Measurements from ENCODE around the gene PRG2. TPM values are rescaled to one million over a fixed set of nuclear protein-coding genes. Genes with fewer than 3 reads are reported as not detected.
A peak's percentile ranks its signal among the peaks of the same experiment; 100 is the strongest.

PRG2 gene
- total RNA-seq, 1 donor from 2014 or later, result not detected

GRCh38 chr11:57396744-57397143 is 6.3 kb upstream of the PRG2 start:
- no peak for DNase-seq (ENCODE audit: low read depth)

GRCh38 chr11:57395905-57396623 is 5.6 kb upstream of the PRG2 start:
- DNase-seq (ENCODE audit: low read depth), result no peak

GRCh38 chr11:57394203-57394965 is 3.9 kb upstream of the PRG2 start:
- no peak for DNase-seq (ENCODE audit: low read depth)

- no peak for DNase-seq (ENCODE audit: low read depth)
Observed at GRCh38 chr11:57392763-57393105, 2.3 kb upstream of the PRG2 start.

- no peak for DNase-seq (ENCODE audit: low read depth)
Observed at GRCh38 chr11:57392066-57392762, 1.8 kb upstream of the PRG2 start.

- DNase-seq (ENCODE audit: low read depth), result no peak
Observed at GRCh38 chr11:57391539-57391938, 1.1 kb upstream of the PRG2 start.

- no peak for DNase-seq (ENCODE audit: low read depth)
Observed at GRCh38 chr11:57391111-57391510, 661 bp upstream of the PRG2 start.

GRCh38 chr11:57387289-57388030 is 3.0 kb downstream of the PRG2 start:
- peak; percentile 14 for DNase-seq (ENCODE audit: low read depth)

- DNase-seq (ENCODE audit: low read depth), result no peak
Observed at GRCh38 chr11:57386178-57386940, 4.1 kb downstream of the PRG2 start.

GRCh38 chr11:57380975-57381374 is 9.5 kb downstream of the PRG2 start, which contains the start of gene PRG3:
Gene PRG3 (minus strand): TSS chr11:57381150. CDS start chr11:57380708, 442 bp downstream.
- DNase-seq (ENCODE audit: low read depth), result no peak

- peak; percentile 40 for DNase-seq (ENCODE audit: low read depth)
Observed at GRCh38 chr11:57379732-57380131, 10.7 kb downstream of the PRG2 start.

- DNase-seq (ENCODE audit: low read depth), result peak; percentile 49
Observed at GRCh38 chr11:57378186-57378585, 12.3 kb downstream of the PRG2 start.

GRCh38 chr11:57377107-57377506 is 13.3 kb downstream of the PRG2 start:
- DNase-seq (ENCODE audit: low read depth), result no peak

- no peak for DNase-seq (ENCODE audit: low read depth)
Observed at GRCh38 chr11:57376095-57377090, 14.1 kb downstream of the PRG2 start.

GRCh38 chr11:57375490-57375889 is 15.0 kb downstream of the PRG2 start:
- DNase-seq (ENCODE audit: low read depth), result no peak

GRCh38 chr11:57374966-57375365 is 15.5 kb downstream of the PRG2 start:
- DNase-seq (ENCODE audit: low read depth), result no peak

- no peak for DNase-seq (ENCODE audit: low read depth)
Observed at GRCh38 chr11:57373146-57373545, 17.3 kb downstream of the PRG2 start.

- DNase-seq (ENCODE audit: low read depth), result no peak
Observed at GRCh38 chr11:57370941-57371340, 19.5 kb downstream of the PRG2 start.

- no peak for DNase-seq (ENCODE audit: low read depth)
Observed at GRCh38 chr11:57370251-57370650, 20.2 kb downstream of the PRG2 start.

- DNase-seq (ENCODE audit: low read depth), result no peak
Observed at GRCh38 chr11:57368845-57369232, 21.6 kb downstream of the PRG2 start.
